Trophoblast cell (in vitro differentiated cells and primary cell): Measurements from ENCODE around the gene ZMAT5.
A peak's percentile ranks its signal among the peaks of the same experiment; 100 is the strongest.

Experiments used
- DNase-seq, 2 donors: peaks; one replicate each; pipeline ENCODE4 v3.0.0-alpha.2; 2016
- H2AFZ ChIP-seq: 2 replicates; pipeline ENCODE4 v1.6.1; 2013; ENCODE audit warnings: low read length, moderate library complexity, mild to moderate bottlenecking; ENCODE audit not compliant: insufficient read depth, poor library complexity
- H2AK5ac ChIP-seq: 2 replicates; pipeline ENCODE4 v1.6.1; 2013; ENCODE audit warnings: mild to moderate bottlenecking, low read length
- H2BK120ac ChIP-seq: 2 replicates; pipeline ENCODE4 v1.6.1; 2013; ENCODE audit warnings: low read length, mild to moderate bottlenecking, moderate library complexity; ENCODE audit not compliant: insufficient read depth, poor library complexity
- H2BK12ac ChIP-seq: 2 replicates; pipeline ENCODE4 v1.6.1; 2013; ENCODE audit warnings: mild to moderate bottlenecking, low read length, moderate library complexity
- H2BK5ac ChIP-seq: 2 replicates; pipeline ENCODE4 v1.6.1; 2013; ENCODE audit warnings: low read length, low read depth, moderate library complexity, mild to moderate bottlenecking; ENCODE audit not compliant: poor library complexity
- H3K14ac ChIP-seq: 2 replicates; pipeline ENCODE4 v1.6.1; 2013; ENCODE audit warnings: mild to moderate bottlenecking, low read length
- H3K18ac ChIP-seq: 2 replicates; pipeline ENCODE4 v1.6.1; 2013; ENCODE audit warnings: mild to moderate bottlenecking, low read length
- H3K23ac ChIP-seq: 2 replicates; pipeline ENCODE4 v1.6.1; 2013; ENCODE audit warnings: low read length
- H3K27ac ChIP-seq: 2 replicates; pipeline ENCODE4 v1.5.1; 2013; ENCODE audit warnings: low read depth, mild to moderate bottlenecking, inconsistent platforms, low read length, moderate library complexity
- H3K27me3 ChIP-seq: 2 replicates; pipeline ENCODE4 v1.6.1; 2013; ENCODE audit warnings: inconsistent platforms, mild to moderate bottlenecking, low read length, moderate library complexity; ENCODE audit not compliant: insufficient read depth
- H3K36me3 ChIP-seq, 2 experiments: 1 replicate in 1 of 2; 2 replicates in 1 of 2; pipeline ENCODE4 v1.6.1; 2013; ENCODE audit warnings: low read length in 2 of 2, mild to moderate bottlenecking in 2 of 2, moderate library complexity in 1 of 2; ENCODE audit not compliant: insufficient read depth in 2 of 2, control insufficient read depth in 1 of 2
- H3K4ac ChIP-seq: 2 replicates; pipeline ENCODE4 v1.6.1; 2013; ENCODE audit warnings: low read depth, mild to moderate bottlenecking, low read length, moderate library complexity
- H3K4me1 ChIP-seq, 2 experiments: 1 replicate in 1 of 2; 2 replicates in 1 of 2; pipeline ENCODE4 v1.6.1; 2013; ENCODE audit warnings: low read length in 2 of 2, mild to moderate bottlenecking in 2 of 2, moderate library complexity in 1 of 2; ENCODE audit not compliant: insufficient read depth in 2 of 2, control insufficient read depth in 1 of 2
- H3K4me2 ChIP-seq: 2 replicates; pipeline ENCODE4 v1.6.1; 2013; ENCODE audit warnings: inconsistent platforms, mild to moderate bottlenecking, low read length, moderate library complexity
- H3K4me3 ChIP-seq: 2 replicates; pipeline ENCODE4 v1.5.1; 2013; ENCODE audit warnings: mild to moderate bottlenecking, low read depth, low read length, inconsistent platforms
- H3K79me1 ChIP-seq: one replicate; pipeline ENCODE4 v1.6.1; 2013; ENCODE audit warnings: low read length
- H3K79me2 ChIP-seq: 2 replicates; pipeline ENCODE4 v1.6.1; 2013; ENCODE audit warnings: low read length, mild to moderate bottlenecking; ENCODE audit not compliant: control insufficient read depth, insufficient read depth, poor library complexity
- H3K9ac ChIP-seq: 2 replicates; pipeline ENCODE4 v1.6.1; 2013; ENCODE audit warnings: mild to moderate bottlenecking, low read length
- H3K9me3 ChIP-seq: 2 replicates; pipeline ENCODE4 v1.6.1; 2013; ENCODE audit warnings: low read depth, mild to moderate bottlenecking, control low read depth, inconsistent platforms, low read length; ENCODE audit not compliant: insufficient read depth
- H4K12ac ChIP-seq: 2 replicates; pipeline ENCODE4 v1.6.1; 2013; ENCODE audit warnings: low read depth, mild to moderate bottlenecking, low read length, moderate library complexity
- H4K8ac ChIP-seq: 2 replicates; pipeline ENCODE4 v1.6.1; 2013; ENCODE audit warnings: low read depth, mild to moderate bottlenecking, low read length, moderate library complexity
- H4K91ac ChIP-seq: one replicate; pipeline ENCODE4 v1.6.1; 2013; ENCODE audit warnings: low read depth, mild to moderate bottlenecking, low read length, moderate library complexity
- WGBS: extraction: QIAGEN DNeasy Blood & Tissue Kit; methylation state at CpG from one replicate; pipeline ENCODE4 v1.1.7; 2013; ENCODE audit warnings: missing lambda C conversion rate; ENCODE audit not compliant: insufficient read length, insufficient coverage; ENCODE audit errors: extremely low coverage; 5-methylcytosine and 5-hydroxymethylcytosine counted together

Gene ZMAT5

DNA sequence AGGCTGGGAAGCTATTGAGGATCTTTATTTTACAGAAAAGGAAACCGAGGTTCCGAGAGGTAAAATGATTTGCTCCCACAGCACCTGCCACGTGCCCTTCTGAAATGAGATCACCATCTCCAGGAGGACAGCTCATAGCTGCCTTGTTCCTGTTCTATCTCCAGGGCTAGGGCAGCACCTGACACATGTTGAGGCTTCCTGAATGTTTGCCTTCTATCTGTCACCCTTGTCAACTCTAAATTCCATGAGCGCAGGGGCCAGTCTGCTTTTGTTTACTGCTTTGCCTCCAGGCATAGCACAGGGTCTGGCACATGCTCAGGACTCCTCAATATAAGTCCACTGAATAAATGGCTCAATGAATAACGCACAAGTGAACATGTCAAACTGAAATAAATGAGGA is 47.2 kb upstream of the ZMAT5 start:
- Histone ChIP-seq H2AK5ac (no peak overlapping the region), H3K23ac (no peak overlapping the region), H3K18ac (no peak overlapping the region), H3K79me1 (no peaks in the 10 kb centered on the region), H3K79me2 (no peaks in the 10 kb centered on the region), H3K4me3 (no peak overlapping the region), H4K91ac (no peak overlapping the region), H4K12ac (no peak overlapping the region), H3K14ac (no peak overlapping the region), H3K27ac (peak overlapping the region; percentile 14), H2BK12ac (no peak overlapping the region), H3K36me3 (peaks cover 16 to 40% of the 10 kb centered on the region in 2 experiments), H3K4me1 (peaks cover 11 to 20% of the 10 kb centered on the region in 2 experiments), H3K4me2 (no peak overlapping the region), H3K27me3 (no peaks in the 10 kb centered on the region), H2AFZ (no peak overlapping the region), H2BK5ac (no peak overlapping the region), H3K9me3 (no peaks in the 10 kb centered on the region), H4K8ac (no peak overlapping the region), H3K9ac (no peak overlapping the region), H2BK120ac (no peak overlapping the region), H3K4ac (no peak overlapping the region)
- DNase-seq: peak; percentile 16 to 23
- WGBS: no CpG with 5 or more reads among the region's 5 CpGs

DNA sequence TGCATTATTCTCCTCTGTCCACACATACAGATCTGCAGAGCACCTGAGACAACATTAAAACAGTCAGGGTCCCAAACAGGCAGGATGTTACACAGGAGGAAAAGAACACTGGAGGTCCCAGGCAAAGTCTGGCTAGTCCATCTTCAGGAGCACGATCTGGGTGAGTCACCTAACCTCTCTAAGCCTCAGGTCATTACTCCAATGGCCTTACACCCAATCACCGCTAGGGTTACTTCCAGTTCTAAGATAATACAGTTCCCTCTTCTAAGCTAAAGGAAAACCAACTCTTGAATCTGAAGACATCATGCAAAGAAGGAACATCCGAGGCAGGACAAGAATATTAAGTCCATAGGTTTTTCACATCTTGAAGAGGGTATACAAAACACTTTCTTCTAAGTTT is 46.8 kb upstream of the ZMAT5 start:
- WGBS: no CpG with 5 or more reads among the region's 3 CpGs
- H3K14ac ChIP-seq: no peak overlapping the region
- H3K36me3 ChIP-seq: peaks cover 16 to 37% of the 10 kb centered on the region in 2 experiments

DNA sequence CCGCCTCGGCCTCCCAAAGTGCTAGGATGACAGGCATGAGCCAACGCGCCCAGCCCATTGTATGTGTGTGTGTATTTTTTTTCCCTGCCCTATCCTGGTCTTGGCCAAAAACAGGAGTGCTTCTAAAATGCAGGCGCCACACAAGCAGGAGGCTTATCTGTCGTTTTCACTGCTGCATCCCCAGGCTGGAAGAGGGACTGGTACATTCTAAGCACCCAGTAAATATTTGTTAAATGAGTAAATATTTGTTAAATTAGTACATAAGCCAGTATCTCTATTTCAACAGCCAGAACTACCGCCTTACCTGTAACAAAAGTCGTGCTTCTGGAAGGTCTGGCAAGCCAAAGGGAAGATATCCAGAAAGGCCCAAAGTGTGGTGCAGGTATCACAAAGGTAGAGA is 46.3 kb upstream of the ZMAT5 start:
- H3K9ac ChIP-seq: no peak overlapping the region
- no peaks in the 10 kb centered on the region for H3K79me1 ChIP-seq
- no peaks in the 10 kb centered on the region for H3K27me3 ChIP-seq
- H2BK120ac ChIP-seq: no peak overlapping the region
- H3K79me2 ChIP-seq: no peaks in the 10 kb centered on the region
- no peaks in the 10 kb centered on the region for H3K9me3 ChIP-seq
- DNase-seq: no peak
- no peak overlapping the region for H2AK5ac ChIP-seq
- no CpG with 5 or more reads among the region's 8 CpGs for WGBS
- H3K27ac ChIP-seq: no peak overlapping the region
- H3K36me3 ChIP-seq: peaks cover 16 to 41% of the 10 kb centered on the region in 2 experiments
- peaks cover 11 to 20% of the 10 kb centered on the region in 2 experiments for H3K4me1 ChIP-seq
- no peak overlapping the region for H3K23ac ChIP-seq
- H4K12ac ChIP-seq: no peak overlapping the region
- no peak overlapping the region for H3K4ac ChIP-seq
- H3K4me2 ChIP-seq: no peak overlapping the region
- no peak overlapping the region for H2BK12ac ChIP-seq
- no peak overlapping the region for H3K4me3 ChIP-seq
- no peak overlapping the region for H2BK5ac ChIP-seq
- H3K14ac ChIP-seq: no peak overlapping the region
- H4K91ac ChIP-seq: no peak overlapping the region
- H3K18ac ChIP-seq: no peak overlapping the region
- H4K8ac ChIP-seq: no peak overlapping the region
- H2AFZ ChIP-seq: no peak overlapping the region

More for the DNA sequence above, 46.8 kb upstream of the ZMAT5 start:
- Histone ChIP-seq H3K27ac (peak overlapping the region; percentile 14), H2BK5ac (no peak overlapping the region), H3K18ac (no peak overlapping the region), H2AK5ac (no peak overlapping the region), H3K9me3 (no peaks in the 10 kb centered on the region), H4K12ac (no peak overlapping the region), H2AFZ (no peak overlapping the region), H3K4ac (no peak overlapping the region), H3K23ac (no peak overlapping the region), H3K4me1 (peaks cover 11 to 20% of the 10 kb centered on the region in 2 experiments), H2BK120ac (no peak overlapping the region), H2BK12ac (no peak overlapping the region), H4K91ac (no peak overlapping the region), H3K27me3 (no peaks in the 10 kb centered on the region), H3K4me2 (no peak overlapping the region), H3K4me3 (no peak overlapping the region), H4K8ac (no peak overlapping the region), H3K79me2 (no peaks in the 10 kb centered on the region), H3K9ac (no peak overlapping the region), H3K79me1 (no peaks in the 10 kb centered on the region)
- peak; percentile 46 to 74 for DNase-seq

DNA sequence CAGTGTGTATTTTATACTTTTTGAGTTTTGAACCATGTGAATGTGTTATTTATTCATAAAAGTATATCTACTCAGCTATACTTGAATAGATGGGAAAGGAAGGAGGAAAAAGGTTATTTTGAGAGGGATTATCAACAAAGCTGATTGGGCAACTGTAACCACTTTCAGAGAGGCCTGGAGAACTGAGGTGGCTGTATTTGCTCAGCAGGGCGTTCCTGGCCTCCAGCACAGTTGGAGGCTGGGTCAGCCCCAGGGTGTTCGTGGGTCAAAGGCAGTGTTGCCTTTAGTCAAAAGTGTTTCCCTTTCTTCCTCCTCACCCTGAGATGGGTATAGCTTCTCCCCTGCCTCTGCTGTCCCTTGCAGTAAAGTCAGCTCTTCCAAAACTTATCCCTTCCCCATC is 44.6 kb upstream of the ZMAT5 start:
- peaks cover 29 to 49% of the 10 kb centered on the region in 2 experiments for H3K36me3 ChIP-seq
- no peak overlapping the region for H2AK5ac ChIP-seq
- no peak overlapping the region for H4K8ac ChIP-seq
- H3K9ac ChIP-seq: no peak overlapping the region
- no CpG with 5 or more reads among the region's 2 CpGs for WGBS
- peaks cover 11 to 19% of the 10 kb centered on the region in 2 experiments for H3K4me1 ChIP-seq
- H2BK5ac ChIP-seq: no peak overlapping the region
- no peaks in the 10 kb centered on the region for H3K79me1 ChIP-seq
- H3K27ac ChIP-seq: no peak overlapping the region
- no peak overlapping the region for H2BK12ac ChIP-seq
- H4K91ac ChIP-seq: no peak overlapping the region
- no peaks in the 10 kb centered on the region for H3K79me2 ChIP-seq
- no peak overlapping the region for H3K18ac ChIP-seq
- no peak overlapping the region for H3K4me2 ChIP-seq
- H3K14ac ChIP-seq: no peak overlapping the region
- H3K23ac ChIP-seq: no peak overlapping the region
- DNase-seq: no peak
- H3K4ac ChIP-seq: no peak overlapping the region
- no peak overlapping the region for H2BK120ac ChIP-seq
- no peak overlapping the region for H2AFZ ChIP-seq
- H3K27me3 ChIP-seq: no peaks in the 10 kb centered on the region
- H3K4me3 ChIP-seq: no peak overlapping the region
- no peaks in the 10 kb centered on the region for H3K9me3 ChIP-seq
- H4K12ac ChIP-seq: no peak overlapping the region
